ENCODE measurements around the gene CLDN17. TPM values are rescaled to one million over a fixed set of nuclear protein-coding genes. Genes with fewer than 3 reads are reported as not detected.

Gene CLDN17, protein sequence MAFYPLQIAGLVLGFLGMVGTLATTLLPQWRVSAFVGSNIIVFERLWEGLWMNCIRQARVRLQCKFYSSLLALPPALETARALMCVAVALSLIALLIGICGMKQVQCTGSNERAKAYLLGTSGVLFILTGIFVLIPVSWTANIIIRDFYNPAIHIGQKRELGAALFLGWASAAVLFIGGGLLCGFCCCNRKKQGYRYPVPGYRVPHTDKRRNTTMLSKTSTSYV
- polyA plus RNA-seq (2012; ENCODE audit: missing spikeins) = not detected

DNA sequence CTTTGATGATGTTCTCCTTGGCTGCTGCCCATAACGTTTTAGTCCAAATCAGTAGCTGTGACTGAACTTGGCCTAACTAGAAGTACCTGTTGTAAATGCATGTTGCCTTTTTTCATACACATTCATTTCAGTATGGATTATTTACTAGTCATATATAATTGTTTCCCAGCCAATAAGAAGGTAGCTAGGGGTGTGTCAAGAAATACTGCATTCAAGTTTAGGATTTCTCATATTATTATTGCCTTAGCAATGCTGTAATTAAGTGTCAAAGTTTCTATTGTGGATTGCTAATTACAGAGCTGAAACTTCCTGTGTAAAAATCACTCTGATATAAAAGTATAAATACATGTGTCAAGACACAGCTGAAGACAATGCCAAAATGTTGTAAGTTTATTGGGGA lies at the start of gene CLDN17:
Gene CLDN17, minus strand, starts transcription at position 101 of the 400 bp plus-strand sequence. CDS start 188 bp downstream, outside the sequence.
- no peak for FAIRE-seq
- no peak for DNase-seq (ENCODE audit: insufficient read length)
- TF ChIP-seq POLR2AphosphoS5 (IDR thresholded peaks at IDR 0.05; ENCODE audit: low read depth, low read length) (no peak), POLR2A (IDR thresholded peaks at IDR 0.05; ENCODE audit: low read depth, low read length) (no peak), TAF1 (IDR thresholded peaks at IDR 0.05; ENCODE audit: borderline replicate concordance, low read depth, low read length) (no peak)

DNA sequence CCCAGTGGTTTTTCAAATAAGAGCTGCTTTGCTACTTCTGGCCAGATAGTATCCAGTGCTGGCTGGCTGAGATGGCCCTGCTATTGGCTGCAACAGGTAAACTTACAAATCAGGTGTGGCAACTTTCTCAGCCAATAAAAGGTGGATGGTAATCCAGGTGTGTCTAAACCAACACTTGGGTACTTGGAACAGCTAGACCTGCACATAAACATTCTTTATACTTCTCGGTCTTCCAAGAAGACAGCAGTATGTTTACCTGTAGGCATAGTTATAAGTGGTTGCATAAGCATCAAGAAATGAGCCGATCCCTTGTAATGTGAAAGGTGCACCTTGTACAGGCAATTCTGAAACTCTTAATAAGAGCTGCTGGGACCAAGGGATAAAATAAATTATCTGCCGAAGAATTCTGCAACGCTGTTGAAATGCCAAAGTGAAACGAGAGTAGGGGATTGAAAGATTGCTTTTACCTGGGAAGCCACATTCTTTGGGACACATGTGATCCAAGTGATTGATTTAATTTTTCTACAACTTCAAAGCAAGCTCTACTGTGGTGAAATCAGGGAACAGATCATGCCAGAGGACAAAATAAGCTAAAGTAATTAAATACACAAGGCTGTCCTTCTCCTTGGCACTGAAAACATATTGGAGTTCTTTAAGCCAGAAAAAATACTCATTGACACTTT lies 49.6 kb upstream of the CLDN17 start, which contains the start of gene CLDN8:
Gene CLDN8, minus strand, starts transcription at position 57 of the 683 bp plus-strand sequence. CDS start 172 bp downstream, outside the sequence.
- DNase-seq (ENCODE audit: insufficient read length) (no peak), FAIRE-seq (no peak)
- TF ChIP-seq POLR2AphosphoS5 (IDR thresholded peaks at IDR 0.05; ENCODE audit: low read depth, low read length) (no peak), TAF1 (IDR thresholded peaks at IDR 0.05; ENCODE audit: borderline replicate concordance, low read depth, low read length) (no peak), POLR2A (IDR thresholded peaks at IDR 0.05; ENCODE audit: low read depth, low read length) (no peak)

DNA sequence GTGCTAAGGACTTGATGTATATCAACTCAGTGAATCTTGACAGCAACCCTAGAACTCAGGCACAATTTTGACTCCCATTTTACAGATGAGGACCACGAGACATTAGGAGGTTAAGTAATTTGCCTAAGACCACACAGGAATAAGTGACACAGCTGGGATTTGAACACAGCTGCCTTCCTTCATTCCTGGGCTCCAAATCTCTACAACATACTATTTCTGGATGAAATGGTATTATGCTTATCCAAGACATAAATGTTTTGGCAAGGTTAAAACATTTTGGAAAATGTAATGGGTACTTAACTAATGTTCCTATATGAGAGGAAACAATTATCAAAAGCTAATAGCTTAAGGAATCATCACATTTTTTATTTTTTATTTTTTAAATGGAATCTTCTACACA lies 44.5 kb upstream of the CLDN17 start:
- DNase-seq (ENCODE audit: insufficient read length) = no peak
- TF ChIP-seq POLR2AphosphoS5 (IDR thresholded peaks at IDR 0.05; ENCODE audit: low read depth, low read length) (no peak), POLR2A (IDR thresholded peaks at IDR 0.05; ENCODE audit: low read depth, low read length) (no peak), TAF1 (IDR thresholded peaks at IDR 0.05; ENCODE audit: borderline replicate concordance, low read depth, low read length) (no peak)
- no peak for FAIRE-seq

DNA sequence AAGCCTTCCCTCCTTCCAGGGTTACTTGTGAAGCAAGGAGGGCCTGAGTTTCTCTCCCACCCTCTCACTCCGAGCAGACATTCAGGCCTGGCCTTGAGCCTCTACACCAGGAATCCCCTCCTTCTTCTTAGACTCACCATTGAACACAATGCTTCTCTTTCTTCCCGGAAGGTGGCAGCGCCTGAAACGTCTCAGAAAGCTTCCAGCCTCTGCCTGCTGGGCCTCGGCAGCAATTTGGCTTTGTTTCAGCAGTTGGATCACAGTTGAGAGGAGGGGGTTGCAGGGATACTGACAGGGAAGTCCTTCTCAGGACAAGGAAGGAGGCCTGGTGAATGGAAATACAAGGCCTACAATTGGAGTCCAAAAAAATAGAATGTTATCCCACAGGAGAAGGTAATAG lies 43.0 kb upstream of the CLDN17 start:
- TF ChIP-seq POLR2A (IDR thresholded peaks at IDR 0.05; ENCODE audit: low read depth, low read length) (no peak), TAF1 (IDR thresholded peaks at IDR 0.05; ENCODE audit: borderline replicate concordance, low read depth, low read length) (no peak), POLR2AphosphoS5 (IDR thresholded peaks at IDR 0.05; ENCODE audit: low read depth, low read length) (no peak)
- DNase-seq (ENCODE audit: insufficient read length) (no peak), FAIRE-seq (no peak)

DNA sequence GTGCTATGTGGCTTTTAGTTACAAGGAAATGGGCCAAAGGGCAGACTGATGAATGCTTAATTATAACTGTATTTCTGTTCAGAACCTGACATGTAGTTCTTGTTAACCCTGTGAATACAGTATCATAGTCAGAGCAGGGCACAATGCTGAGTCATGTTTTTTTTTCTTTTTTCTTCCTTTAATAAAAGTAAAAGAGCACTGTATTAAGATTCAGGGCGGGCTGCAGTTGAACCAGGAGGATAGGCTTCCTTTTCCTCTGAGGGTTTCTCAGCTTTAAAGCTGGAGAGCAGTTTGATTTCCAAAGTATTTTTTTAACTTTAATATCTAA lies 40.6 kb upstream of the CLDN17 start:
- no peak for FAIRE-seq
- TF ChIP-seq POLR2A (IDR thresholded peaks at IDR 0.05; ENCODE audit: low read depth, low read length) = no peak
- TF ChIP-seq TAF1 (IDR thresholded peaks at IDR 0.05; ENCODE audit: borderline replicate concordance, low read depth, low read length) = no peak
- no peak for TF ChIP-seq POLR2AphosphoS5 (IDR thresholded peaks at IDR 0.05; ENCODE audit: low read depth, low read length)

DNA sequence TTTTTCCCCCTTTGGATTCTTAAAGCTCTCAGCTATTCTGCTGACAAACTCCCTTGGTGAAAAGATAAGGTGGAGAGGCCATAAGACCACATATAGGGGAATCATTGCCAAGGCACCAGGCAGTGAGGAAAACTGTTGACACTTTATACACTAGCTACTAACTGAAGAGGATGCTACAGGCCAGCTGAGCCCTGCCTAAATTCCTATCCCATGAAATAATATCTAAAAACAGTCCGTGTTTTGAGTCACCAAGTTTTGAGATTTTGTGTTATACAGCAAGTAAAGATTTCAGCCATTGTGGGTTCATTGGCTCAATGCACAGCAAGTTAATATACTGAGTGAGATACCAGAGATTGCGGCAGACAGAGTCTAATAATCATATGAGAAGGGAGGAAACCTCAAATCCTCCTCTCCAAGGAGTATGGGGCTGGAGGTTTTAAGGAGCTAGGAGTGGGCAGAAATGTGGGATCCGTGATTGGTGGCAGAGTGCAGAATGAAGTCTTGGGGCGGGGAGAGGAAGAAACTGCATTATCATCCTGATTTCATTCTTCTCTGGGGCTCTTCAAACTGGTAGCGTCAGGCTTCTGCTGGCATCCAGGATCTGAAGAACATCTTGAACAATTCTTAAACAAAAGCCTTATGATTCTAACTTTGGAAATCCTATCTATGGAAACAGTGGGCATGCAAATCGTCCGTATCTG lies 40.1 kb upstream of the CLDN17 start:
- DNase-seq (ENCODE audit: insufficient read length) (no peak), FAIRE-seq (no peak)
- TF ChIP-seq TAF1 (IDR thresholded peaks at IDR 0.05; ENCODE audit: borderline replicate concordance, low read depth, low read length) (no peak), POLR2AphosphoS5 (IDR thresholded peaks at IDR 0.05; ENCODE audit: low read depth, low read length) (no peak), POLR2A (IDR thresholded peaks at IDR 0.05; ENCODE audit: low read depth, low read length) (no peak)

More for the DNA sequence above, 40.6 kb upstream of the CLDN17 start:
- DNase-seq (ENCODE audit: insufficient read length) = no peak

DNA sequence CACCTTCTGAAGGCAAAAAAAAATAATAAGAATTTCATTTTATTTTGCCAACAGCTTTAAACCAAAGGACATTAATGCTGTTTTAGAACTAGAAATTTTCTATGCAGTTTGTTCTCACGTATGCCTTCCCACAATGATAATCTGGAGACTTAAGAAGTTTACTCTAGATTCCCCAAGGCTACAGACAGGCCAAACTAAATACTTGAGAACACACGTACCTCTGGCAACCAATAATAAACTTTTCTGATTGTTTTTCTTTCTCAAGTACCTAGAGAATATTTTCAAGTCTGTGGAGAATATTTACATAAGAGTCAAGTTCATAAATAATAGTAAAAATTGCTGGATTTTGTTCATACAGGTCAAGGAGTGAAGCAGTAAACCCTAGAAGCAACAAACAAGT lies 33.4 kb upstream of the CLDN17 start:
- no peak for FAIRE-seq
- DNase-seq (ENCODE audit: insufficient read length) = no peak
- TF ChIP-seq POLR2AphosphoS5 (IDR thresholded peaks at IDR 0.05; ENCODE audit: low read depth, low read length) (no peak), POLR2A (IDR thresholded peaks at IDR 0.05; ENCODE audit: low read depth, low read length) (no peak), TAF1 (IDR thresholded peaks at IDR 0.05; ENCODE audit: borderline replicate concordance, low read depth, low read length) (no peak)

DNA sequence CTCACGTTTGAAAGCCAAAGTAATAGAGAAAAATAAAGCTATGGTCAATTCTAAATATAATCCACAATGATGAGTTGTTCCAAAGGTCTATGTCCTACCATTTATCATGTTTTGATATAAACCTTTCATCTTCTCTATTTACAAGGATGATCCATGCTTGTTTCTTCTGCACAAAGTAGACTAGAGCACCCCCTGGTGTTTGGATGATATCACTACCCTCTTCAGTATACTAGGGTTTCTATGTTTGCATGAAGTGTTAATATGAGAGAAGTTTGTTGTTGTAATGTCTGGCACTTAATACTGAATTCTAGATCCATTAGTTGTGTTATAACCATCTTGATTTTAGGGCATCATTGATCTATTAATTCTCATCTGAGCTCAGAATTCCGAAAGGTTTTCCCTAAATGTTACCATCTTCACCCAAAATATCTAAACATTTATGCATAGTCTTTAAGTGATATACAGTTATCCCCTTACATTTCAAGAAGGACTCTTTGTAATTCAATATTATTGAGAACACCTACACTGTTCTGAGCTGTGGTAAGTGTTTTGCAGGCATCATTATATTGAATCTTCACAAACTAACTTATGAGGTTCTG lies 28.2 kb upstream of the CLDN17 start:
- no peak for TF ChIP-seq POLR2A (IDR thresholded peaks at IDR 0.05; ENCODE audit: low read depth, low read length)
- FAIRE-seq = no peak
- no peak for DNase-seq (ENCODE audit: insufficient read length)

DNA sequence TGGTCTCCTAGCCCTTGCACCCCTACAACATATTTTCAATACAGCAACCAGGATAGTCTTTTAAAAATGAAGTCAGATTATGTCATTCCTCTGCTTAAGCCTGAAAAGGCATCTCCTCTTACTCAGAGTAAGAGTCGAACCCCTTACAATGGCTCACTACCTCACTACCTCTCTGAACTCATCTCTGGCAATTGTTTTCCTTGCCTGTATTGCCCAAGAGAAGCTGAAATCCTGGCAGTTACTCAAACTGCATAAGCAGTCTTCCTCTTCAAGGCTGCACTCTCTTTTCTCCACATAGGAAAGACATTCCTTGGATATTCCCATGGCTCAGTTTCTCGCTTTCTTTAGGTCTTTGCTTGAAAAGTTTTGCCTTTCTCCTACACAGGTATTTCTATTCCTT lies 26.6 kb upstream of the CLDN17 start:
- TF ChIP-seq TAF1 (IDR thresholded peaks at IDR 0.05; ENCODE audit: borderline replicate concordance, low read depth, low read length) (no peak), POLR2AphosphoS5 (IDR thresholded peaks at IDR 0.05; ENCODE audit: low read depth, low read length) (no peak), POLR2A (IDR thresholded peaks at IDR 0.05; ENCODE audit: low read depth, low read length) (no peak)
- DNase-seq (ENCODE audit: insufficient read length) (no peak), FAIRE-seq (no peak)

DNA sequence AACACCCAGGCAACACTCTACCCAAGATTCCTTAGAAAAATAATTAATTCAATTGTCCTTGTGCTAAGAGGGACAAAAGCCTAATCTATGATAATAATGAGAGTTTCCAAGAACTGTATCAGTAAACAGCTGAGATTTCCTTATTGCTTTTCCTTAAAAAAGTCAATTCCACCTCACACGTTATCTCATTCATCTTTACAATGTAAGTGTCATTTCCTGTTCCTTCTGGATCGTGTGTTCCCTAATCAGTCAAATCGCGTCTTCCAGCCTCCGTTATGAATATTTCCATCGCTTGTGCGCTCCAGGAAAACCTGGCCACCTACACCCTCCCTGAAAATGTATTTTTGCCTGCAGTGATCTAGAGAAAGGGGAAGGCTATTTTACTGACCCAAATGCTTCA lies 23.9 kb upstream of the CLDN17 start:
- no peak for TF ChIP-seq POLR2AphosphoS5 (IDR thresholded peaks at IDR 0.05; ENCODE audit: low read depth, low read length)
- TF ChIP-seq TAF1 (IDR thresholded peaks at IDR 0.05; ENCODE audit: borderline replicate concordance, low read depth, low read length) = no peak
- no peak for TF ChIP-seq POLR2A (IDR thresholded peaks at IDR 0.05; ENCODE audit: low read depth, low read length)
- DNase-seq (ENCODE audit: insufficient read length) (no peak), FAIRE-seq (no peak)

DNA sequence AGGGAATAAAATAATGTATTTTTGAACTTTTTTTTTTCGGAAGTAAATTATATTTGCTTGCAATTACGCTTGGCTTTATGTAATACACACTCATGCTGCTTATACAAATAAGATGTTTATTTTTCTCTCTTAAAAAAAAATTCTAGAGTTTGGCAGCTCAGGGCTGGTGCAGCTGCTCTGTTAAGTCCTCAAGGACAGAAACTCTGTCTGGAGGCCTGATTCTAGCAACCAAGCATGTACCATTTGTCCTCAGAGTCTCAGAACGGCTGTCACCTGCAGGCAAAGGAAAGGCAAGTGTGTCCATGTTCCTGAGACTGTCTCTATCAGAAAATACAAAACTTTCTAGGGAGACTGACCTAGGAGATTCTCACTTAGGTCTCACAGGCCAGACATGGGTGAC lies 23.2 kb upstream of the CLDN17 start:
- TF ChIP-seq POLR2A (IDR thresholded peaks at IDR 0.05; ENCODE audit: low read depth, low read length) (no peak), TAF1 (IDR thresholded peaks at IDR 0.05; ENCODE audit: borderline replicate concordance, low read depth, low read length) (no peak), POLR2AphosphoS5 (IDR thresholded peaks at IDR 0.05; ENCODE audit: low read depth, low read length) (no peak)
- FAIRE-seq (no peak), DNase-seq (ENCODE audit: insufficient read length) (no peak)
